ENCODE data around the gene TNS3.

TNS3 gene

DNA sequence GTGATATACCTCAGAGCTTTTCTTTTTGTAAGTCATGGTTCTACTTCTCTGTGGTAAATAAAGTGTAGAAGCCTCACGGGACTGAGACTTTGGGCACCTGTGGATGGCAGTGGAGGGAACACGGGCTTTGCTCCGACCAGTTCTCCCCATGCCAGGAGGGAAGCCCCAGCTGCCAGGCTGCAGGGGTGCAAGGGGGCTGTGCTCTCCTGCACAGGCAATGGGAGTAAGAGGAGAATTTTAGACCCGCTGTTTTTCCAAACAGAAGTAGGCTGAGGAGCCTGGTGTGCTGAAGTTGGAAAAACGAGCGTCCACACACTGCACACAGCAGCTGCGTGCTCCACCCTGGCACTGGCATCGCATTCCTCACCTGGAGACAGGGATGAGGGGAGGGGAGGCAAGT lies 282.4 kb downstream of the TNS3 start:
- TF ChIP-seq, protein P1, sequence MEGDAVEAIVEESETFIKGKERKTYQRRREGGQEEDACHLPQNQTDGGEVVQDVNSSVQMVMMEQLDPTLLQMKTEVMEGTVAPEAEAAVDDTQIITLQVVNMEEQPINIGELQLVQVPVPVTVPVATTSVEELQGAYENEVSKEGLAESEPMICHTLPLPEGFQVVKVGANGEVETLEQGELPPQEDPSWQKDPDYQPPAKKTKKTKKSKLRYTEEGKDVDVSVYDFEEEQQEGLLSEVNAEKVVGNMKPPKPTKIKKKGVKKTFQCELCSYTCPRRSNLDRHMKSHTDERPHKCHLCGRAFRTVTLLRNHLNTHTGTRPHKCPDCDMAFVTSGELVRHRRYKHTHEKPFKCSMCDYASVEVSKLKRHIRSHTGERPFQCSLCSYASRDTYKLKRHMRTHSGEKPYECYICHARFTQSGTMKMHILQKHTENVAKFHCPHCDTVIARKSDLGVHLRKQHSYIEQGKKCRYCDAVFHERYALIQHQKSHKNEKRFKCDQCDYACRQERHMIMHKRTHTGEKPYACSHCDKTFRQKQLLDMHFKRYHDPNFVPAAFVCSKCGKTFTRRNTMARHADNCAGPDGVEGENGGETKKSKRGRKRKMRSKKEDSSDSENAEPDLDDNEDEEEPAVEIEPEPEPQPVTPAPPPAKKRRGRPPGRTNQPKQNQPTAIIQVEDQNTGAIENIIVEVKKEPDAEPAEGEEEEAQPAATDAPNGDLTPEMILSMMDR (conservative IDR thresholded peaks at IDR 0.05; ENCODE audit: low read depth, low read length), result no peak
- no peak for DNase-seq (ENCODE audit: low read depth)
- no peak overlapping the region for H3K4me3 ChIP-seq (ENCODE audit: low read depth, low read length)

DNA sequence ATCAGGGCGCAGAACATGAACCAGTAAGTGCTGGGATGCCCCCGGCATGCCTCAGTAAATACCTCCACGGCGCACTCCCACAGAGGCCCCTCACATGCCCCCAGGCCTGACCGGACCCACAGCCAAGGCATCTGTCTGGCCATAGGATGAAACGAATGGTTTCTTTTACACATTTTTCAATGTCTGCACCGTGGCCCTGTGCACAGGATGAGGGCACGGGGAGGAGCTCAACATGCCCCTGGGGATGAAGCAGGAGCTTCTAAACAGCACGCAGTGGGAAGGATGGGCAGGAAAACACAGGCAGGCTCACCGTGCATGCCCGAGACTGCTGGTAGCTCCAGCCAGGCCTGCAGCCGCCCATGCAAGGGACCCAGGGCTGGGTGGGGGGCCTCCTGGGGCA lies 283.3 kb downstream of the TNS3 start:
- no peak for DNase-seq (ENCODE audit: low read depth)
- no peak overlapping the region for H3K4me3 ChIP-seq (ENCODE audit: low read depth, low read length)
- TF ChIP-seq, protein P1 (conservative IDR thresholded peaks at IDR 0.05; ENCODE audit: low read depth, low read length), result no peak

DNA sequence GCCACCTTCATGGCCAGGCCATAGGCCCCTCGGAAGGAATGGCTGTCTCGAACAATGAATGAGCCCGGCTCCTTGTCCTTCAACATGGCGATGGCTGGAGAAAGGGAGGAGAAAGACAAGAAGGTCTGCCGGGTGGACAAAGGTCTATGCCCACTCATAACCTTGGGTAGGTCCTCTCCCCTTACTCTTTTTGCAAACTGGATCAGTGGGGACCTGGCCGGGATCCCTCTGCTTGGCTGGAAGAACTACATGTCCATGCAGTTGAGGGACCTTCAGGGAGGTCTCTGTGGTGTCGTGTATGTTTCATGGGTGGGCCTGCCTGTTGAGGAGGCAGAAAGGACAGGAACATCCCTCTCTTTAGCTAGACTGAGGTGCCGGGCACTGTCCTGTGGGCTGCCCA lies 284.8 kb downstream of the TNS3 start:
- TF ChIP-seq, protein P1 (conservative IDR thresholded peaks at IDR 0.05; ENCODE audit: low read depth, low read length), result no peak
- H3K4me3 ChIP-seq (ENCODE audit: low read depth, low read length), result no peak overlapping the region
- DNase-seq (ENCODE audit: low read depth), result no peak

DNA sequence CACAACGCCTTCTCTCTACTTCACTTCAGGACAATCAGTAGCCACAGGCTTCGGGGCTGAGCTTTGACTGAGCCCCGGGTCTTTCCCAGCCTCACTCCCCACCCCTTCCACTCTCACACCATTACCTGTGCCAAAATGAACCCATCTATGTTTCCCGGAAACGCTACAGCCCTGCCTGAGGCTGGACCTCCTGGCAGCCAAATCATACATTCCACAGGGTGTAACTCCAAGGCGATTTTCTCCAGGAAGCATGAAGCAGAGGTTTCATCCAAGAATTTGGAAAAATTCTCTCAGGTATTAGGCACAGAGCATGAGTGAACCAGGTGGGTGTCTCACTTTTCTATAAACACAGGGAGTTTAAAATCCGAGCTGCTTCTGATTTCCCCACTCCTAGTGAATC lies 286.3 kb downstream of the TNS3 start:
- TF ChIP-seq, protein P1 (conservative IDR thresholded peaks at IDR 0.05; ENCODE audit: low read depth, low read length), result no peak
- H3K4me3 ChIP-seq (ENCODE audit: low read depth, low read length), result no peak overlapping the region
- no peak for DNase-seq (ENCODE audit: low read depth)

DNA sequence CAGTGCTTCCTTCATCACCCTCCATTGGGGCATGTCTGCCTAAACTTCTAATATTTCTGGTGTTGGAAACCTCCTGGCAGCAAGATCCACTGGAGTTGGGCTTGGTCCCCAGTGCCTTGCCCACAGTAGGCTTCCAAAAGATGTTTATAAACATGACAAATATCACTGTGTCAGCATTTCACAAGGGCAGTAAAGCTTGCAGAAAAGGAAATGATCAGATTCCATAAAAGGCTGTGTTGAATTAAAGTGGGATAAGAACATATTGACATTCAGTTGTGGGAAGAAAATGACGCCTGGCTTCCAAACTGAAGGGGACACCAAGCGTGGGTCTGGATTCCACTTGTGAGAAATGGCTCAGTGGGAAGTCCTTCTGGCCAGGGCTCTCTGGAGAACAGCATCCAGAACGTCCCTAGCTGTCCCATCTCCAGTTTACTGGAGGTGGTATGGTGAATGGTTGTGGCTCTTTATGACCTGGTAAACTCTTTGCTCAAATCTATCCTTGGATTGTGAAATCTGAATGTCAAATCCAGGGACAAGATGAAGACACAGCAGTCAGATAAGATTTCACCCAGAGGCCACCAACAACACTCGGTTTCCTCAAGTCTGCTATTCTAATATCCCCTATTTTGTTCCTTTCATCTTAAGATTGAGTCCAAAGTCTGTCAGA lies 287.2 kb downstream of the TNS3 start:
- DNase-seq (ENCODE audit: low read depth), result no peak
- H3K4me3 ChIP-seq (ENCODE audit: low read depth, low read length), result no peak overlapping the region
- TF ChIP-seq, protein P1 (conservative IDR thresholded peaks at IDR 0.05; ENCODE audit: low read depth, low read length), result no peak

DNA sequence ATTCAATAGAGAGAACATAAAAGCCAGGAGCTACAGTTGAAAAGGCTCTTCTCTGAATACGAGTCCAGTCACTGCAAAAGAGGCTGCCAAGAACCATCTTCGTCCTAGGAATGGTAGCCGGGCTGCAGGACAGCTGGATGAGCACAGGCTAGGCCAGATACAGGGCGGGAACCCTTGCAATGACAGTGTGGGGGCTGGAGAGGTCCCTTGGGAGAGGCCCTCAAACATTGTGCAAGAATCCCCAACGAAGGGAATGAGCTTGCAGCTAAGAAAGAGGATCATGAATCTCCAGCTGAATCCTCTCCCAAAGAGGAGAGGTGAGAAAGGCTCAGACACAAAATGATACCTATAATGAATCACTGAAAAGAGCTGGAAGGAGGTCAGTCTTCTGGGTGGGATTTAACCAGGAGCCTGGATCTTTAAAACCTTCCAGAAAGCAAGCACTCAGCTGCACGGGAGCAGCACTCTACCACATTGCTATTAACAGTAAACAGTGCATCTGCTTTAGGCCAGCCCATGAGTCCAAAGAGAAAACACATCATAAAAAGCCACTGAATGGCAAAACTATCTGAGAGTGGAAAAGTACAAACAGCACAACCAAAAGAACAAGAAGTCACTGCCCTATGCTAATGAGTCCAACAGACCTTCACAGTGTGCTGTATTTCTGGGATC lies 287.9 kb downstream of the TNS3 start:
- no peak overlapping the region for H3K4me3 ChIP-seq (ENCODE audit: low read depth, low read length)
- peak; percentile 76 for DNase-seq (ENCODE audit: low read depth)
- TF ChIP-seq, protein P1 (conservative IDR thresholded peaks at IDR 0.05; ENCODE audit: low read depth, low read length), result no peak

DNA sequence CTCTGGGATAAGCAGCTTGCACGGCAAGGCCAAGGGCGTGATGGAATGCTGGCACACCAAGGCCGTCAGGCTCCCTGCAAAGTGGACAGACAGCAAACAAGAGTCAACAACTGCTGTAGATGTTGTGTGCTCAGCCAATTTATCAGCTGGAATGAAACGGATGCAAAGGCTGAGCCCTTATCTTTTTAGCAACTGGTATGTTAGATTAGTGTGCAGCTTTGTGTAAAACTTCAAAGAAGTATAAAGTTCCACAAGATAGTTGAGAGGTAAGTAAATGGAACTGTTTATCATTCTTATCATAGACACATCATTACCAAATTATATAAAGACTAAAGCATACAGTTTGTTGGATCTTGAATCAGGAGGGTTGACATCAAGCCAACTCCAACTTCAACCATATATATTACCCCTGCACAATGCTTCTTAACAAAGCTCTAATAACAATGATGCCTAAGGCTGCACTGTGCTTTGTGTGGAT lies 289.0 kb downstream of the TNS3 start:
- no peak overlapping the region for H3K4me3 ChIP-seq (ENCODE audit: low read depth, low read length)
- TF ChIP-seq, protein P1 (conservative IDR thresholded peaks at IDR 0.05; ENCODE audit: low read depth, low read length), result no peak
- peak; percentile 41 for DNase-seq (ENCODE audit: low read depth)

All from choroid plexus epithelial cell (primary cell).